HG03039 (cell line): ENCODE measurements around the gene SLC10A3.
"Not testable (repeated sequence)": the region's sequence is repeated elsewhere in the genome, so short reads cannot be mapped to it uniquely, and the experiment has no call there.

Experiments
- ATAC-seq: cut with Tn5 transposase; IDR thresholded peaks from one replicate; pipeline ENCODE4 v1.9.1; 2021; ENCODE audit warnings: mild to moderate bottlenecking, moderate library complexity; ENCODE audit not compliant: unreplicated experiment

The SLC10A3 gene

DNA sequence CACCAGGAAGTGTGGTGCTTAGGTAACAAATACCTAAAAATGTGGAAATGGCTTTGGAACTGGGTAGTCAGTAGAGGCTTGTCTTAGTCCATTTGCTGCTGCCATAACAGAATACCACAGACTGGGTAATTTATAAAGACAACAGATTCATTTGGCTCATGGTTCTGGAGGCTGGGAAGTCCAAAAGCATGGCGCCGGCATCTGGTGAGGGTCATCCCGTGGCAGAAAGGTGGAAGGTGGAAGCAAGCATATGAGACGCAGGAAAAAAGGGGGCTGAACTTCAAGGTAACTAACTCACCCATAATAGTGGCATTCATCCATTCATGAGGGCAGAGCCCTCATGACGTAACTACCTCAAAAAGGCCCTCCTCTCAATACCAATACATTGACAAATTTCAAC, 19.0 kb upstream of the SLC10A3 start:
- no peak for ATAC-seq

GRCh38 chrX:154508384-154508745, 17.9 kb upstream of the SLC10A3 start:
- no peak for ATAC-seq

DNA sequence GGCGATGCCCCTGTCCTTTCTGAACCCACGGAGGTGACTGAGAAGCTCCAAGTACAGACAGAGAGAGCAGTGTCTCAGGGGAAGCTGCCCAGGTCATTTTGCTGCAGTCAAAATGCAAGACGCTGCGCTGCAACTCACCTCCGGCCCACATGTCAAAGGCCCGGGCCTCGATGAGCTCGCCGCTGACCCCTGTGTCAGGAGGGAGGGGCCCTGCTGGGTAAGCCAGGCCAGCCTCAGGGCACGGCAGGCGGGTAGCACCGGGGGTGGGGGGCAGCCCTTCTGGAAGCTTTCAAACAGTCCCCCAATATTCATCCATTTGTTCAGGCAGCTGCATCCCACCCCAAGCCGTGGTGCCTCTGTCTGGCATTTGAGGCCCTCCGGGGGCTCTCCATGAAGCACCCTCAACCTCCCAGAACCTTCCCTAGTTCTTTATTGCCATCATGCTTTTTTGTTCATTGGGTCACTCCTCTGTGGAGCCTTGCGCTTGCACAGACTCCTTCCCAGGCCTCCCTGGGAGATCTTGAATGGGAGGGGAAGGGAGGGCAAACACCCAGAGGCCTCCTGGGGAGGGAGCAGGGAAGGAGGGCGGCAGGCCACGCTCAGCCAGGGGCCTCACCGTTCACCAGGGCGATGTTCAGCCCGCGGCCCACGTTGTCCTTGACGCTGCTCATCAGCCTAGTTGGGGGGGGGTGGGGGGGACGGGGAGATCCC, 17.4 kb upstream of the SLC10A3 start:
- ATAC-seq: no peak

DNA sequence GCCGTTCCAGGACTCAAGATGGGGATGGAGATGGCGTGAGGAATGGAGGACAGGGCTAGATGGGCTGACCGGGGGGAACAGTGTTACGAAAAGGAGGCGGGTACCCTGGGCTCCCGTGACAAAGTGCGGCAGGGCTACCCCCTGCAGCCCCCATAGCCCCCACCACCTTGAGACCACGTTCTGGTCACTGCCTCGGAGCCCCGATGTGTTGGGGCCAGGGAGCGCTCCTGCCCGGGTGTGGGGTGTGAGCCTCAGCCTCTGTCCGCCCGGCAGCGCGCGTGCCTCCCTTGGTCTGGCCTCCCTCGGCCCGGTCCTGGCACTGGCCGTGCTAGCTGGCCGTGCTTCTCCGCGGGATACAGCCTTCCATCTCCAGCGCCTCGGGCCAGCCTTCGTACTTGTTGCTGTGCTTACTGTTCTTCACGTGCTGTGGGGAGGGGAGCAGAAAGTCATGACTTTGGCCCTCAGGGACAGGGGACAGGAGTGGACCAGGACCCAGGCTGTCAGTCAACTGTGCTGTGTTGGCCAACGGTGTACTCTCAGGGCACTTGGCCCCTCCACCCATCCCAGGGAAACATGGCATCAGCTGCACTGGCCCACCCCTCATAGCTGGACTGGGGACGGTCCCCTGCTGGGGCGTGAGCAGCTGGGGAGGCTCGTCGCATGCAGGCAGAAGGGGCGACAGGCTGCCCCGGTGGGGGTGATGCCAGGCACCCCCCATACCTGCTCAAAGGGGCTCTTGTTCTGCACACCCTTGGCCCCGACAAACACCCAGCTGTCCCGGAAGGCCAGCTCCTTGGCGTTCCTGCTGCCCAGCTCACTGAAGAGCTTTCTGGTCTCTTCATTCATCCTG, 16.3 kb upstream of the SLC10A3 start:
- no peak for ATAC-seq

DNA sequence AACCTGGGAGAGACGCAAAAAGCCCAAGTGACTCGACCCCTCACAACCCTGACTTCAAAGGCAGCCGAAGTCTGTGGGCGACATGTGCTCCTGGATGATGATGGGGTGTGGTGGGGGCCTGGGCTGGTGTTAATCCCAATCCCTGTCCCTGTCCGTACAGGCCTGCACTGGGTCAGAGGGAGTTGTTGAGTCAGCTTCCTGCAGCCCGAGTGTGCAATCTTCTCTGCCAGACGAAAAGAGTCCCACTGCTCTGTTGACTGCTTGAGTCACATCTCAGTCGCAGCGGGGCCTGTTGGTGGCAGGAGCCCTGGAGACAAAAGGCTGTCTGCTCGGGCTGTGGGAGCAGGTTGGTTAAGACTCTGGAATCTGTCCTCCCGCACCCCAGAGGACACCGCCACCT, 15.3 kb upstream of the SLC10A3 start:
- ATAC-seq: no peak

DNA sequence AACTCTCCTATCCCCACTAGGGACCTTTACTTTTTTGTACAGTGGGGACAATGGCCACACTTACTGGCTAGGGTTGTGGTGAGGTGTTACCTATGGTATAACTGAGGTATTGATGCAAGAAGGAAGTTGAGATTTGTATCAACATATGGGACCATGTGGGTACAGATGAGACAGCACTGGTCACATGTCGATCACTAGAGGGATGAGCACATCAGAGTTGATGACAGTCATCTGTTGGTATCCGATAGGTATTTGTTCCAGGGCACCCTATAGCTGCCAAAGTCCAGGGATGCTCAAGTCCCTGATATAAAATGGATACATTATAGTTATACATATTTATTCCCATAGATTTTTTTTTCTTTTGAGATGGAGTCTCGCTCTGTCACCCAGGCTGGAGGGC, 12.6 kb upstream of the SLC10A3 start:
- ATAC-seq: no peak

- ATAC-seq: no peak
Measured at GRCh38 chrX:154502098-154502497, 11.7 kb upstream of the SLC10A3 start.

- ATAC-seq: not testable (repeated sequence)
Measured at GRCh38 chrX:154501423-154501822, 11.0 kb upstream of the SLC10A3 start.

DNA sequence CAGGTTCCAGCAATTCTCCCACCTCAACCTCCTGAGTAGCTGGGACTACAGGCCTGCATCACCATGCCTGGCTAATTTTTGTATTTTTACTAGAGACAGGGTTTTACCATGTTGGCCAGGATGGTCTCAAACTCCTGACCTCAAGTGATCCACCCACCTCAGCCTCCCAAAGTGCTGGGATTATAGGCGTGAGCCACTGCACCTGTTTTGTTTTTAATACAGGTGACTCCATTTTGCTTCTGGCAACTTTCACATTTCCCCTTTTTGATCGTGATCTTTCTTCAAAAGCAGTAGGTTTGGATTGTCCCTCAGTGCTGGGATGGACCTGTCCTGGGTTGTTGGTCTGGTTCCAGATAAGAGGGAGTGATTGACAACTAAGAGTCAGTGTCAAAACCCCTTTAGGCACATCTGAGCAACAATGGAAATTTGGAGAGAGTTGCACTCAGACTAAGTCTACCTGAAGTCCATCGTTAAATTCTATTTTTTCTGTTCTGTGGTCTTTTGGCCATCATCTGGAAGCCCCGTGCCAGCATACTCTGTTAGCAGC, 6.2 kb upstream of the SLC10A3 start:
- ATAC-seq: not testable (repeated sequence)

- no peak for ATAC-seq
Measured at GRCh38 chrX:154495472-154495922, 5.1 kb upstream of the SLC10A3 start.

- ATAC-seq: no peak
Measured at GRCh38 chrX:154494715-154495114, 4.3 kb upstream of the SLC10A3 start.

DNA sequence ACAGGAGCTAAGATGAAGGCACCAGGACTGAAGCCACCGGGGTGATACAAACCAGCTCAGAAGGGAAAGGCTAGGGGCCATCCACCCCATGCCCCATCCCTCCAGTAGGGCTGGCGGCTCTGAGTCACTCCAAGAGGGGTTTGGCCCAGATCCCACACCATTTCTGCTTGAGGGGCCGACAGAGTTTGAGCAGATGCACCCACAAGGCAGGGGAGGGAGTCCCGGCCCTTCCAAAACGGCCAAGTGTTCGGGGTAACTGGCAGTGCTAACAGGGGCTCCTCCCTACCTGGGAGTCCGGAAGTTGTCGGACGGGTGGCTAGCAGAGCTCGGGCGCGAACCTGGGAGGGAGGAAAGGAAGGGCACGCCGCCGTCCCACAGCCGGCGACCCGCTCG, 412 bp downstream of the SLC10A3 start:
- peak; percentile 17 for ATAC-seq

GRCh38 chrX:154489182-154489581, 1.2 kb downstream of the SLC10A3 start:
- no peak for ATAC-seq

GRCh38 chrX:154488336-154489075, 1.9 kb downstream of the SLC10A3 start:
- no peak for ATAC-seq

GRCh38 chrX:154487518-154488290, 2.7 kb downstream of the SLC10A3 start:
- no peak for ATAC-seq

GRCh38 chrX:154486396-154487207, 3.8 kb downstream of the SLC10A3 start, which contains the start of gene UBL4A:
TSS of gene UBL4A (minus strand) at chrX:154486615. CDS start at chrX:154486584, 31 bp downstream.
- no peak for ATAC-seq

DNA sequence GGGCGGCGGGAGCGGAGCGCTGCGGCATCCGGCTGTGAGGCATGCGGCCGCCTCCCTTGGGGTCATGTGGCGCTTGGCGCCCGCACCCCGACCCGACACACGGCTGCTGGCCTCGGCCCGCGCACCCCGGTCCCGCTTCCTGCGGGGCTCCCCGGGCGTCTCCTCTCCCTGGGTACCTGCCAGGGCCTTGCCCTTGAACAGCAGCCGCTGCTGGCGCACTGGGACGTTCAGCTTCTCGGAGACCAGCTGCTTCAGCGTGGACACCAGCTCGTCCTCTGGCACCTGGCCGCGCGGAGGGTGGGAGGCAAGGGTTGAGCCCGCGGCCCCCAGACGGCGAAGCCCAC, 4.4 kb downstream of the SLC10A3 start:
- no peak for ATAC-seq

DNA sequence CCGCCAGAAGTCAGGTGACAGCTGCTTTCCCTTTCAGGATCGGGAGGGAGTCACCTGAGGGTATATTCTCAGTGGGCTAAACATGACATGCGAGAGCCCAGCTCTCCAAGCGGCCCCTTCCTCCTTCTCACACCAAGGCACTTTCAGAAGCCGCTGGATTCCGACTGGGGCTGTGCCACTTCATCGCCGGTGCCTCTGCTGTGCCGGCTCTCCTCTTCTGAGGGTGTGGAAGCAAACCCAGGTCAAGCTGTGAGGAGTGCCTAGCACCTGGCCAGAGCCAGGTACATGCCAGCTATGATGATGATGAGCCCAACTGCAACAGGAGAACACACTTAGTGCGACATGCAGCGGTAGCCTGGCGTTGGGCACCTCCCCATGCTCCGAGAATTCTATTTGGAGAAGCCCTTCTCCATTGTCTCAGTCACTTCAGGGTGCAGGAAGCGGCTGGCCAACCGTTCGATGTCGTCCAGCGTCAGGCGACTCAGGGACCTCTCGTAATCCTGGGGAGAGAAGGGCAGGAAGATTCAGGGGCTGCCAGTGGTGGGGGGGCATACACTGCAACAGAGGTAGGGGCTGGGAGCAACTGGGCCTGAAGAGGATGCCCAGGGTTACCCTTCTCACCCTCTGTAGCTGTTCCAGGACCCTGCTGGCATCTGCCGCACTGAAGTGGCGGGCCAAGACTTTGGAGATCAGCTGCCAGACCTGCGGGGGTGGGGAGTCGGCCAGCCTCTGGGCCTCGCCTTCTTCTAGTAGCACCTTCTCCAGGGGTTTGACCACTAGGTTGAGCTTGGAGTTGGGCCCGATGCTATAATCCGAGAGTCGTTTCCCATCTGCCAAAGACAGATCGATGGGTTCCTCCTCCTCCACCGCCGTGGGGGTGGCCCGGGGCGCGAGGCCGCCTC, 5.0 kb downstream of the SLC10A3 start:
- no peak for ATAC-seq
